Endothelial cell (in vitro differentiated cells): ENCODE measurements around the gene FES. TPM values are rescaled to one million over a fixed set of nuclear protein-coding genes. Genes with fewer than 3 reads are reported as not detected.
"Not testable (repeated sequence)": the region's sequence is repeated elsewhere in the genome, so short reads cannot be mapped to it uniquely, and the experiment has no call there.

ENCODE experiments used
- DNase-seq: peaks from one replicate; pipeline ENCODE4 v3.0.0; 2021; ENCODE audit warnings: low spot score
- H3K27ac Mint-ChIP-seq: one replicate; pipeline ENCODE4 v1.8.0; 2021; ENCODE audit warnings: mixed read lengths, inconsistent platforms; ENCODE audit not compliant: unreplicated experiment
- H3K27me3 Mint-ChIP-seq: one replicate; pipeline ENCODE4 v1.8.0; 2021; ENCODE audit warnings: mild to moderate bottlenecking, moderate library complexity, mixed read lengths, inconsistent platforms; ENCODE audit not compliant: unreplicated experiment
- H3K36me3 Mint-ChIP-seq: one replicate; pipeline ENCODE4 v1.8.0; 2021; ENCODE audit warnings: mild to moderate bottlenecking, low read depth, mixed read lengths, inconsistent platforms; ENCODE audit not compliant: unreplicated experiment
- H3K4me1 Mint-ChIP-seq: one replicate; pipeline ENCODE4 v1.8.0; 2021; ENCODE audit warnings: mild to moderate bottlenecking, mixed read lengths, inconsistent platforms; ENCODE audit not compliant: unreplicated experiment
- H3K4me3 Mint-ChIP-seq: one replicate; pipeline ENCODE4 v1.8.0; 2021; ENCODE audit warnings: mild to moderate bottlenecking, mixed read lengths, inconsistent platforms; ENCODE audit not compliant: unreplicated experiment
- H3K9me3 Mint-ChIP-seq: one replicate; pipeline ENCODE4 v1.8.0; 2021; ENCODE audit warnings: mixed read lengths, inconsistent platforms; ENCODE audit not compliant: unreplicated experiment
- CTCF ChIP-seq: fragments of 200-600 bp; sonication (generic); IDR thresholded peaks from one replicate; pipeline ENCODE4 v1.5.0; 2021; ENCODE audit warnings: antibody characterized with exemption; ENCODE audit not compliant: unreplicated experiment
- total RNA-seq: library from RNA; stranded (reverse); fragmentation: NEBNext Ultra II Directional; extraction: Animal tissue kit (Norgen Biotek cat#: 25700); gene quantifications from one replicate; pipeline ENCODE4 v1.2.1, GENCODE V29; 2021; ENCODE audit not compliant: unreplicated experiment

The FES gene
- total RNA-seq, 1 donor from 2014 or later = 56.3 TPM

- H3K4me1 Mint-ChIP-seq = no peaks in the 10 kb centered on the region
- H3K9me3 Mint-ChIP-seq = no peaks in the 10 kb centered on the region
- H3K27ac Mint-ChIP-seq = no peak overlapping the region
- H3K27me3 Mint-ChIP-seq = peaks cover 12% of the 10 kb centered on the region
- DNase-seq = no peak
- H3K4me3 Mint-ChIP-seq = peak overlapping the region; percentile 13
- no peak for TF ChIP-seq CTCF
- H3K36me3 Mint-ChIP-seq = peaks cover 66% of the 10 kb centered on the region
These were observed 33.3 kb downstream of the FES start for GRCh38 chr15:90917569-90917968.

- TF ChIP-seq CTCF = no peak
- no peaks in the 10 kb centered on the region for H3K4me1 Mint-ChIP-seq
These were observed 33.9 kb downstream of the FES start for GRCh38 chr15:90918034-90918788.

GRCh38 chr15:90918835-90919234 is 34.5 kb downstream of the FES start:
- Mint-ChIP-seq H3K27me3 (peaks cover 12% of the 10 kb centered on the region), H3K4me1 (no peaks in the 10 kb centered on the region), H3K27ac (no peak overlapping the region), H3K9me3 (no peaks in the 10 kb centered on the region), H3K4me3 (no peak overlapping the region), H3K36me3 (peaks cover 59% of the 10 kb centered on the region)
- no peak for TF ChIP-seq CTCF
- DNase-seq = no peak

More at GRCh38 chr15:90918034-90918788, 33.9 kb downstream of the FES start:
- DNase-seq = no peak
- no peak overlapping the region for H3K4me3 Mint-ChIP-seq
- H3K36me3 Mint-ChIP-seq = peaks cover 65% of the 10 kb centered on the region
- H3K27ac Mint-ChIP-seq = no peak overlapping the region
- H3K27me3 Mint-ChIP-seq = peaks cover 12% of the 10 kb centered on the region
- no peaks in the 10 kb centered on the region for H3K9me3 Mint-ChIP-seq

- H3K9me3 Mint-ChIP-seq = no peaks in the 10 kb centered on the region
- no peak overlapping the region for H3K4me3 Mint-ChIP-seq
- DNase-seq = no peak
- no peaks in the 10 kb centered on the region for H3K4me1 Mint-ChIP-seq
- no peak for TF ChIP-seq CTCF
- no peak overlapping the region for H3K27ac Mint-ChIP-seq
- peaks cover 7% of the 10 kb centered on the region for H3K27me3 Mint-ChIP-seq
- peaks cover 41% of the 10 kb centered on the region for H3K36me3 Mint-ChIP-seq
These were observed 37.6 kb downstream of the FES start for GRCh38 chr15:90921887-90922286.

- not testable (repeated sequence) for DNase-seq, H3K9me3 Mint-ChIP-seq, H3K4me1 Mint-ChIP-seq, H3K27ac Mint-ChIP-seq, H3K4me3 Mint-ChIP-seq, H3K27me3 Mint-ChIP-seq
- H3K36me3 Mint-ChIP-seq = peaks cover 33% of the 10 kb centered on the region
These were observed 38.5 kb downstream of the FES start for GRCh38 chr15:90922712-90923322.
